Common myeloid progenitor, CD34-positive (primary cell): ENCODE measurements around the gene ADGRD1.

ENCODE experiments used
- CTCF ChIA-PET: fragments of 350-600 bp; sonication (Branson Sonifier 250); formaldehyde crosslinking; loops from one replicate; lab custom pipeline; 2021; ENCODE audit warnings: antibody characterized with exemption; lab: Charles Lee
- POLR2A ChIA-PET: fragments of 350-600 bp; sonication (Branson Sonifier 250); formaldehyde crosslinking; loops from one replicate; lab custom pipeline; 2021; ENCODE audit warnings: antibody characterized with exemption; lab: Charles Lee
- DNase-seq, 3 donors: peaks; one replicate each; pipeline versions ENCODE4 v3.0.0 to v3.0.0-alpha.2; 2013
- H3K27ac ChIP-seq, 2 experiments: 1 replicate in 1 of 2; 2 replicates in 1 of 2; pipeline ENCODE4 v1.7.0; 2013; ENCODE audit warnings: inconsistent platforms in 2 of 2, low read length in 2 of 2, mild to moderate bottlenecking in 2 of 2, low read depth in 1 of 2, moderate library complexity in 1 of 2; ENCODE audit not compliant: severe bottlenecking in 2 of 2, insufficient read depth in 1 of 2, poor library complexity in 1 of 2
- H3K27me3 ChIP-seq, 5 experiments: replicated peaks in 2 of 5; 1 replicate in 3 of 5; 2 replicates in 2 of 5; pipeline versions ENCODE4 v1.6.1 to v1.7.0; 2013; ENCODE audit warnings: low read length in 4 of 5, mild to moderate bottlenecking in 2 of 5, moderate library complexity in 2 of 5, inconsistent platforms in 1 of 5; ENCODE audit not compliant: insufficient read depth in 5 of 5, control insufficient read depth in 4 of 5
- H3K36me3 ChIP-seq, 4 experiments: 1 replicate in 2 of 4; 2 replicates in 2 of 4; pipeline versions ENCODE4 v1.6.1 to v1.7.0; 2013; ENCODE audit warnings: low read length in 3 of 4, control low read depth in 1 of 4, mild to moderate bottlenecking in 1 of 4; ENCODE audit not compliant: control insufficient read depth in 4 of 4, insufficient read depth in 4 of 4
- H3K4me1 ChIP-seq, 4 experiments: 1 replicate in 3 of 4; 2 replicates in 1 of 4; pipeline versions ENCODE4 v1.6.1 to v1.7.1; 2013; ENCODE audit warnings: low read length in 3 of 4, mild to moderate bottlenecking in 3 of 4, control low read depth in 1 of 4, inconsistent platforms in 1 of 4, moderate library complexity in 1 of 4; ENCODE audit not compliant: control insufficient read depth in 4 of 4, insufficient read depth in 4 of 4; ENCODE audit errors: control extremely low read depth in 1 of 4
- H3K4me3 ChIP-seq, 7 experiments: 1 replicate in 4 of 7; 2 replicates in 3 of 7; pipeline versions ENCODE4 v1.5.1 to v1.7.0; 2013; ENCODE audit warnings: mild to moderate bottlenecking in 7 of 7, low read length in 6 of 7, moderate library complexity in 6 of 7, inconsistent platforms in 2 of 7, low read depth in 2 of 7, control low read depth in 1 of 7; ENCODE audit not compliant: insufficient read depth in 4 of 7, control insufficient read depth in 1 of 7; ENCODE audit errors: extremely low read depth in 1 of 7
- H3K9me3 ChIP-seq, 5 experiments: 1 replicate in 4 of 5; 2 replicates in 1 of 5; pipeline versions ENCODE4 v1.6.1 to v1.7.1; 2013; ENCODE audit warnings: low read length in 4 of 5, mild to moderate bottlenecking in 2 of 5, inconsistent platforms in 1 of 5, low read depth in 1 of 5, moderate library complexity in 1 of 5; ENCODE audit not compliant: control insufficient read depth in 4 of 5, insufficient read depth in 2 of 5; ENCODE audit errors: control extremely low read depth in 1 of 5
- WGBS: methylation state at CpG from one replicate; pipeline ENCODE4 v1.1.5; 2013; ENCODE audit not compliant: insufficient coverage; 5-methylcytosine and 5-hydroxymethylcytosine counted together

ADGRD1 gene

GRCh38 chr12:131105736-131106348, 152.1 kb downstream of the ADGRD1 start:
- no peak overlapping the region for H3K4me3 ChIP-seq
- ChIA-PET POLR2A (no interaction called here), CTCF (interaction anchor here (0.5 to 5.6 kb wide), 13 partner anchors 12 to 724 kb away, joined by 3 to 93 read pairs (median 4); partner anchors contain the start of gene MMP17)
- peaks cover 0 to 6% (median 3%) of the 10 kb centered on the region in 4 experiments for H3K4me1 ChIP-seq
- H3K9me3 ChIP-seq, result peaks cover 0 to 3% (median 0%) of the 10 kb centered on the region in 5 experiments
- H3K36me3 ChIP-seq, result no peaks in the 10 kb centered on the region
- H3K27ac ChIP-seq, result no peak overlapping the region
- 89% methylated on average over 27 of the region's 27 CpGs for WGBS
- peak in 2 of 3 donors; percentile 53 to 69 for DNase-seq
- H3K27me3 ChIP-seq, result peaks cover 0 to 7% (median 0%) of the 10 kb centered on the region in 5 experiments

- no peak overlapping the region for H3K27ac ChIP-seq
- 94% methylated on average over 2 of the region's 6 CpGs for WGBS
- POLR2A ChIA-PET, result no interaction called here
Measured at GRCh38 chr12:131106349-131106941, 152.7 kb downstream of the ADGRD1 start.

GRCh38 chr12:131108177-131108955, 154.7 kb downstream of the ADGRD1 start:
- 92% methylated on average over 4 of the region's 10 CpGs for WGBS
- DNase-seq, result no peak
- peaks cover 0 to 4% (median 2%) of the 10 kb centered on the region in 4 experiments for H3K4me1 ChIP-seq
- peaks cover 0 to 7% (median 0%) of the 10 kb centered on the region in 5 experiments for H3K27me3 ChIP-seq
- no peak overlapping the region for H3K4me3 ChIP-seq
- peaks cover 0 to 3% (median 0%) of the 10 kb centered on the region in 5 experiments for H3K9me3 ChIP-seq
- no peaks in the 10 kb centered on the region for H3K36me3 ChIP-seq
- ChIA-PET CTCF (interaction anchor here (5.6 kb wide), 1 partner anchor 9 kb away, joined by 93 read pairs; no protein-coding TSS in a partner anchor), POLR2A (no interaction called here)
- H3K27ac ChIP-seq, result no peak overlapping the region

More at GRCh38 chr12:131106349-131106941, 152.7 kb downstream of the ADGRD1 start:
- DNase-seq, result no peak
- Histone ChIP-seq H3K4me3 (no peak overlapping the region), H3K27me3 (peaks cover 0 to 7% (median 0%) of the 10 kb centered on the region in 5 experiments), H3K36me3 (no peaks in the 10 kb centered on the region), H3K9me3 (peaks cover 0 to 3% (median 0%) of the 10 kb centered on the region in 5 experiments), H3K4me1 (peaks cover 0 to 6% (median 3%) of the 10 kb centered on the region in 4 experiments)
- CTCF ChIA-PET, result interaction anchor here (1.1 to 5.6 kb wide), 7 partner anchors 11 to 723 kb away, joined by 3 to 93 read pairs (median 9); partner anchors contain the start of gene MMP17

DNA sequence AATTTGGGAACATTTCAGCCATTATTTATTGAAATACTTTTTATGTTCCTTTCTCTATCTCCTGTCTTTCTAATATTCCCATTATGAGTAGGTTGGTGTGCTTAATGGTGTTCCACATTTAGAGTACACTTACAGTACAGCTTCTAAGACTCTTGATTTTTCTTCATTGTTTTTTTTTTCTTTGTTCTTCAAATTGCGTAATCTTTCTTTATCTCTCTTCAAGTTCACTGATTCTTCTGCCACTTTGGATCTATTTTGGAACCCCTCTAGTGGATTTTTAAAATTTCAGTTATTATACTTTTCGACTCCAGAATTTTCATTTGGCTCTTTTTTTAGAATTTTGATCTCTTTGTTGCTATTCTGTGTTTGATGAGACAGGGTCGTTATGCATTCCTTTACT, 157.7 kb downstream of the ADGRD1 start:
- CTCF ChIA-PET, result interaction anchor here (0.8 kb wide), 1 partner anchor 20 kb away, joined by 3 read pairs; no protein-coding TSS in a partner anchor
- WGBS, result no CpG with 5 or more reads among the region's 3 CpGs
- Histone ChIP-seq H3K4me3 (no peak overlapping the region), H3K9me3 (peaks cover 0 to 3% (median 0%) of the 10 kb centered on the region in 5 experiments), H3K4me1 (peaks cover 0 to 2% (median 0%) of the 10 kb centered on the region in 4 experiments), H3K36me3 (no peaks in the 10 kb centered on the region), H3K27me3 (peaks cover 0 to 5% (median 0%) of the 10 kb centered on the region in 5 experiments), H3K27ac (no peak overlapping the region)
- POLR2A ChIA-PET, result no interaction called here
- DNase-seq, result no peak

DNA sequence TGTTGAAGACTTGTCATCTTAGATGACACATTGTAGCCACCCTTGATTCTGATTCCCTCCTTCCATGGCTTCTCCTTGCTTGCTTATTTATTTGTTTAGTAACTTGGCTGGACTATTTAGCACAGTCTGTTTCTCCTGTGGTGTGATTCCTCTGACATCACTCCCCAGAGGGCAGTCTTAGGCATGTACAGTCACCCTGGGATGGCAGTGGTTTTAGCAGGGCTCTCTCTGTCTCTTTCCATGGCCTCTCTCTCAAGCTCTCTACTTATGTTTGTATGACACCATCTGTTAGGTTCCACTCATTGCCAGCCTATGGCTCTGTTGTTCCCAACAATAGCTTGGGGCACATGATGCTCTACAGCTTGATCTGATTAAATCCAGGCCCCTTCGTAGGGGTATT, 158.3 kb downstream of the ADGRD1 start:
- peaks cover 0 to 3% (median 0%) of the 10 kb centered on the region in 5 experiments for H3K9me3 ChIP-seq
- ChIA-PET POLR2A (no interaction called here), CTCF (interaction anchor here (0.8 to 2.1 kb wide), 4 partner anchors 10 to 343 kb away, joined by 3 to 7 read pairs (median 4); no protein-coding TSS in a partner anchor)
- DNase-seq, result no peak
- H3K4me1 ChIP-seq, result peaks cover 0 to 8% (median 0%) of the 10 kb centered on the region in 4 experiments
- H3K4me3 ChIP-seq, result no peak overlapping the region
- H3K36me3 ChIP-seq, result no peaks in the 10 kb centered on the region
- peaks cover 0 to under 1% (median 0%) of the 10 kb centered on the region in 5 experiments for H3K27me3 ChIP-seq
- no CpG with 5 or more reads among the region's 1 CpG for WGBS
- H3K27ac ChIP-seq, result no peak overlapping the region

GRCh38 chr12:131112700-131113290, 159.1 kb downstream of the ADGRD1 start:
- peaks cover 0 to 8% (median 0%) of the 10 kb centered on the region in 4 experiments for H3K4me1 ChIP-seq
- 93% methylated on average over 3 of the region's 4 CpGs for WGBS
- H3K27ac ChIP-seq, result no peak overlapping the region
- no peaks in the 10 kb centered on the region for H3K36me3 ChIP-seq
- CTCF ChIA-PET, result interaction anchor here (0.7 to 10.0 kb wide), 8 partner anchors 7 to 492 kb away, joined by 3 to 93 read pairs (median 3); no protein-coding TSS in a partner anchor
- DNase-seq, result no peak
- H3K9me3 ChIP-seq, result peaks cover 0 to 3% (median 0%) of the 10 kb centered on the region in 5 experiments
- no peak overlapping the region for H3K4me3 ChIP-seq
- no peaks in the 10 kb centered on the region for H3K27me3 ChIP-seq
- POLR2A ChIA-PET, result no interaction called here
